HEK293 (cell line): Measurements from ENCODE around the gene GUK1.

Experiments used
- CTCF ChIA-PET: fragments of 350-600 bp; formaldehyde crosslinking; extraction: SDS; loops from one replicate; lab custom pipeline; 2021; ENCODE audit warnings: antibody characterized with exemption; lab: Yijun Ruan, JAX
- POLR2A ChIA-PET: fragments of 300-600 bp; formaldehyde crosslinking; extraction: SDS; loops from one replicate; lab custom pipeline; 2020; ENCODE audit warnings: antibody characterized with exemption, inconsistent platforms; lab: Yijun Ruan, JAX
- H3K27ac ChIP-seq: fragments of 200-500 bp; sonication (Bioruptor generic); 2 replicates; pipeline ENCODE4 v1.5.1; 2014; ENCODE audit warnings: low read depth, low read length, control low read depth, inconsistent platforms; ENCODE audit errors: extremely low read depth
- H3K36me3 ChIP-seq, 2 experiments: fragments of 200-500 bp in 1 of 2; sonication (Bioruptor generic) in 1 of 2; 1 replicate in 1 of 2; 2 replicates in 1 of 2; pipeline ENCODE4 v1.5.1; 2014 to 2017; ENCODE audit warnings: inconsistent platforms in 2 of 2, low read length in 2 of 2; ENCODE audit not compliant: control insufficient read depth in 2 of 2, insufficient read depth in 1 of 2
- H3K4me1 ChIP-seq: fragments of 200-500 bp; sonication (Bioruptor generic); 2 replicates; pipeline ENCODE4 v1.5.1; 2014; ENCODE audit warnings: mild to moderate bottlenecking, low read length, inconsistent platforms; ENCODE audit not compliant: control insufficient read depth, insufficient read depth
- H3K4me3 ChIP-seq: 2 replicates; pipeline ENCODE4 v1.5.1; 2011; ENCODE audit warnings: low read depth, mild to moderate bottlenecking, control low read depth, low read length, moderate library complexity
- H3K9me3 ChIP-seq: fragments of 200-500 bp; sonication (Bioruptor generic); 2 replicates; pipeline ENCODE4 v1.5.1; 2014; ENCODE audit warnings: low read depth, low read length, inconsistent platforms; ENCODE audit not compliant: control insufficient read depth, insufficient read depth
- EGR2 ChIP-seq: fragments of 450-650 bp; formaldehyde crosslinking; IDR thresholded peaks from 2 replicates; pipeline ENCODE4 v1.5.1; 2016; ENCODE audit warnings: low read depth, missing biosample characterization, missing genetic modification characterization
- GLIS1 ChIP-seq: fragments of 450-650 bp; formaldehyde crosslinking; IDR thresholded peaks from 2 replicates; pipeline ENCODE4 v1.5.1; 2016; ENCODE audit warnings: missing biosample characterization, missing genetic modification characterization
- GLIS2 ChIP-seq: fragments of 450-650 bp; formaldehyde crosslinking; IDR thresholded peaks from 2 replicates; pipeline ENCODE4 v1.5.1; 2016; ENCODE audit warnings: missing biosample characterization, missing genetic modification characterization
- HOXD13 ChIP-seq: sonication (generic); formaldehyde crosslinking; IDR thresholded peaks from 2 replicates; pipeline ENCODE4 v1.8.0; 2022; ENCODE audit warnings: missing genetic modification reagents, borderline replicate concordance
- KLF1 ChIP-seq: fragments of 450-650 bp; formaldehyde crosslinking; IDR thresholded peaks from 2 replicates; pipeline ENCODE4 v1.5.1; 2016; ENCODE audit warnings: missing biosample characterization, missing genetic modification characterization
- SP3 ChIP-seq: fragments of 450-650 bp; formaldehyde crosslinking; IDR thresholded peaks from 2 replicates; pipeline ENCODE4 v1.5.1; 2016; ENCODE audit warnings: missing biosample characterization, missing genetic modification characterization
- ZFHX2 ChIP-seq: fragments of 450-650 bp; formaldehyde crosslinking; conservative IDR thresholded peaks from 2 replicates; pipeline ENCODE4 v1.5.1; 2016; ENCODE audit warnings: missing biosample characterization, missing genetic modification characterization
- ZNF292 ChIP-seq: fragments of 450-650 bp; formaldehyde crosslinking; IDR thresholded peaks from 2 replicates; pipeline ENCODE4 v1.5.1; 2016; ENCODE audit warnings: low read depth, missing biosample characterization, missing genetic modification characterization, borderline replicate concordance
- ZNF324 ChIP-seq: fragments of 450-650 bp; formaldehyde crosslinking; IDR thresholded peaks from 2 replicates; pipeline ENCODE4 v1.5.1; 2016; ENCODE audit warnings: missing biosample characterization, missing genetic modification characterization
- ZNF37A ChIP-seq: fragments of 450-650 bp; IDR thresholded peaks from 2 replicates; pipeline ENCODE4 v1.5.1; 2018; ENCODE audit warnings: missing biosample characterization, missing genetic modification characterization
- ZNF621 ChIP-seq: fragments of 450-650 bp; formaldehyde crosslinking; IDR thresholded peaks from 2 replicates; pipeline ENCODE4 v1.5.1; 2017; ENCODE audit warnings: missing biosample characterization, missing genetic modification characterization
- ZNF670 ChIP-seq: fragments of 450-650 bp; formaldehyde crosslinking; IDR thresholded peaks from 2 replicates; pipeline ENCODE4 v1.5.1; 2016; ENCODE audit warnings: missing biosample characterization, missing genetic modification characterization, low read depth
- ZNF76 ChIP-seq: fragments of 450-650 bp; formaldehyde crosslinking; IDR thresholded peaks from 2 replicates; pipeline ENCODE4; 2016; ENCODE audit warnings: low read depth, missing biosample characterization, missing genetic modification characterization, borderline replicate concordance
- TF ChIP-seq, protein P1 (sequence below): fragments of 450-650 bp; formaldehyde crosslinking; IDR thresholded peaks from 2 replicates; pipeline ENCODE4 v1.5.1; 2016; ENCODE audit warnings: missing biosample characterization, missing genetic modification characterization
- TF ChIP-seq, protein P2 (sequence below): fragments of 450-650 bp; formaldehyde crosslinking; IDR thresholded peaks from 2 replicates; pipeline ENCODE4 v1.5.1; 2017; ENCODE audit warnings: missing biosample characterization, missing genetic modification characterization
- TF ChIP-seq, protein P3 (sequence below): fragments of 450-650 bp; formaldehyde crosslinking; IDR thresholded peaks from 2 replicates; pipeline ENCODE4 v1.5.1; 2016; ENCODE audit warnings: missing biosample characterization, missing genetic modification characterization
- TF ChIP-seq, protein P4 (sequence below): fragments of 450-650 bp; formaldehyde crosslinking; conservative IDR thresholded peaks from 2 replicates; pipeline ENCODE4 v1.5.1; 2016; ENCODE audit warnings: low read depth, missing biosample characterization, missing genetic modification characterization
- TF ChIP-seq, protein P5 (sequence below): fragments of 450-650 bp; IDR thresholded peaks from 2 replicates; pipeline ENCODE4 v1.5.1; 2018; ENCODE audit warnings: missing biosample characterization, mild to moderate bottlenecking, missing genetic modification characterization
- TF ChIP-seq, protein P6 (sequence below): fragments of 450-650 bp; formaldehyde crosslinking; IDR thresholded peaks from 2 replicates; pipeline ENCODE4 v1.5.1; 2016; ENCODE audit warnings: missing biosample characterization, missing genetic modification characterization

Gene GUK1

DNA sequence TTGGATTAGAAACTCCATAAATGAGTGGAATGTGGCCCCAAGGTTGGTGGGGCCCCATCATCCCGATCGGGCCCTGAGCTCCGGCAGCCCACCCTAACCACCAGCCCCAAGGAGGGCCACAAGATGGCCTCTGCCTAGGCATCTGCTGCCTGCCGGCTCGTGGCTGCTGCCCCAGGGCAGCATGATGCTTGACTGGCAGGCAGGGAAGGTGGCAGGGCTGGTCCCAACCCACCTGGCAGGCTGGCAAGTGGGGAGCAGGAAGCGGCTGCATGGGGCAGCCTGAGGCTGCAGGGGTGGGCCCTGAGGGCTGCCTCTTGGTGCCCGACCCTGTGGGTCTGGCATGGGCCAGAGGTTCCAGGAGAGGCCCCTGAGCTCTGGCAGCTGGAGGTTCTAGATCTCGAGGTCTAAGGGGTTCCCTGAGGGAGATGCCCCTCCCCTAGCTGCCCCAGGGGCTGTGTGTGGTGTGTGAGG lies 8.9 kb downstream of the GUK1 start:
- Histone ChIP-seq H3K9me3 (no peaks in the 10 kb centered on the region), H3K27ac (no peak overlapping the region), H3K4me3 (no peak overlapping the region)
- POLR2A ChIA-PET: interaction anchor here (0.9 to 9.6 kb wide), 2 partner anchors 9 to 15 kb away, joined by 3 to 82 read pairs; partner anchors contain the start of genes GUK1 and IBA57
- TF ChIP-seq HOXD13: no peak
- TF ChIP-seq ZNF37A (tag by site-specific recombination): no peak
- peak; percentile 46 for TF ChIP-seq GLIS1
- TF ChIP-seq GLIS2: peak; percentile 39
- no peak for TF ChIP-seq SP3
- TF ChIP-seq, protein P1, sequence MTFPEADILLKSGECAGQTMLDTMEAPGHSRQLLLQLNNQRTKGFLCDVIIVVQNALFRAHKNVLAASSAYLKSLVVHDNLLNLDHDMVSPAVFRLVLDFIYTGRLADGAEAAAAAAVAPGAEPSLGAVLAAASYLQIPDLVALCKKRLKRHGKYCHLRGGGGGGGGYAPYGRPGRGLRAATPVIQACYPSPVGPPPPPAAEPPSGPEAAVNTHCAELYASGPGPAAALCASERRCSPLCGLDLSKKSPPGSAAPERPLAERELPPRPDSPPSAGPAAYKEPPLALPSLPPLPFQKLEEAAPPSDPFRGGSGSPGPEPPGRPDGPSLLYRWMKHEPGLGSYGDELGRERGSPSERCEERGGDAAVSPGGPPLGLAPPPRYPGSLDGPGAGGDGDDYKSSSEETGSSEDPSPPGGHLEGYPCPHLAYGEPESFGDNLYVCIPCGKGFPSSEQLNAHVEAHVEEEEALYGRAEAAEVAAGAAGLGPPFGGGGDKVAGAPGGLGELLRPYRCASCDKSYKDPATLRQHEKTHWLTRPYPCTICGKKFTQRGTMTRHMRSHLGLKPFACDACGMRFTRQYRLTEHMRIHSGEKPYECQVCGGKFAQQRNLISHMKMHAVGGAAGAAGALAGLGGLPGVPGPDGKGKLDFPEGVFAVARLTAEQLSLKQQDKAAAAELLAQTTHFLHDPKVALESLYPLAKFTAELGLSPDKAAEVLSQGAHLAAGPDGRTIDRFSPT (tag by site-specific recombination): 0 out of 2 replicates have a peak, but pooled peaks have one; percentile 31
- TF ChIP-seq, protein P2, sequence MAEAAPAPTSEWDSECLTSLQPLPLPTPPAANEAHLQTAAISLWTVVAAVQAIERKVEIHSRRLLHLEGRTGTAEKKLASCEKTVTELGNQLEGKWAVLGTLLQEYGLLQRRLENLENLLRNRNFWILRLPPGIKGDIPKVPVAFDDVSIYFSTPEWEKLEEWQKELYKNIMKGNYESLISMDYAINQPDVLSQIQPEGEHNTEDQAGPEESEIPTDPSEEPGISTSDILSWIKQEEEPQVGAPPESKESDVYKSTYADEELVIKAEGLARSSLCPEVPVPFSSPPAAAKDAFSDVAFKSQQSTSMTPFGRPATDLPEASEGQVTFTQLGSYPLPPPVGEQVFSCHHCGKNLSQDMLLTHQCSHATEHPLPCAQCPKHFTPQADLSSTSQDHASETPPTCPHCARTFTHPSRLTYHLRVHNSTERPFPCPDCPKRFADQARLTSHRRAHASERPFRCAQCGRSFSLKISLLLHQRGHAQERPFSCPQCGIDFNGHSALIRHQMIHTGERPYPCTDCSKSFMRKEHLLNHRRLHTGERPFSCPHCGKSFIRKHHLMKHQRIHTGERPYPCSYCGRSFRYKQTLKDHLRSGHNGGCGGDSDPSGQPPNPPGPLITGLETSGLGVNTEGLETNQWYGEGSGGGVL (tag by site-specific recombination): 0 out of 2 replicates have a peak, but pooled peaks have one; percentile 23
- TF ChIP-seq, protein P3, sequence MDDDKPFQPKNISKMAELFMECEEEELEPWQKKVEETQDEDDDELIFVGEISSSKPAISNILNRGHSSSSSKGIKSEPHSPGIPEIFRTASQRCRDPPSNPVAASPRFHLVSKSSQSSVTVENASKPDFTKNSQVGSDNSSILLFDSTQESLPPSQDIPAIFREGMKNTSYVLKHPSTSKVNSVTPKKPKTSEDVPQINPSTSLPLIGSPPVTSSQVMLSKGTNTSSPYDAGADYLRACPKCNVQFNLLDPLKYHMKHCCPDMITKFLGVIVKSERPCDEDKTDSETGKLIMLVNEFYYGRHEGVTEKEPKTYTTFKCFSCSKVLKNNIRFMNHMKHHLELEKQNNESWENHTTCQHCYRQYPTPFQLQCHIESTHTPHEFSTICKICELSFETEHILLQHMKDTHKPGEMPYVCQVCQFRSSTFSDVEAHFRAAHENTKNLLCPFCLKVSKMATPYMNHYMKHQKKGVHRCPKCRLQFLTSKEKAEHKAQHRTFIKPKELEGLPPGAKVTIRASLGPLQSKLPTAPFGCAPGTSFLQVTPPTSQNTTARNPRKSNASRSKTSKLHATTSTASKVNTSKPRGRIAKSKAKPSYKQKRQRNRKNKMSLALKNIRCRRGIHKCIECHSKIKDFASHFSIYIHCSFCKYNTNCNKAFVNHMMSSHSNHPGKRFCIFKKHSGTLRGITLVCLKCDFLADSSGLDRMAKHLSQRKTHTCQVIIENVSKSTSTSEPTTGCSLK (tag by site-specific recombination): no peak
- TF ChIP-seq, protein P4, sequence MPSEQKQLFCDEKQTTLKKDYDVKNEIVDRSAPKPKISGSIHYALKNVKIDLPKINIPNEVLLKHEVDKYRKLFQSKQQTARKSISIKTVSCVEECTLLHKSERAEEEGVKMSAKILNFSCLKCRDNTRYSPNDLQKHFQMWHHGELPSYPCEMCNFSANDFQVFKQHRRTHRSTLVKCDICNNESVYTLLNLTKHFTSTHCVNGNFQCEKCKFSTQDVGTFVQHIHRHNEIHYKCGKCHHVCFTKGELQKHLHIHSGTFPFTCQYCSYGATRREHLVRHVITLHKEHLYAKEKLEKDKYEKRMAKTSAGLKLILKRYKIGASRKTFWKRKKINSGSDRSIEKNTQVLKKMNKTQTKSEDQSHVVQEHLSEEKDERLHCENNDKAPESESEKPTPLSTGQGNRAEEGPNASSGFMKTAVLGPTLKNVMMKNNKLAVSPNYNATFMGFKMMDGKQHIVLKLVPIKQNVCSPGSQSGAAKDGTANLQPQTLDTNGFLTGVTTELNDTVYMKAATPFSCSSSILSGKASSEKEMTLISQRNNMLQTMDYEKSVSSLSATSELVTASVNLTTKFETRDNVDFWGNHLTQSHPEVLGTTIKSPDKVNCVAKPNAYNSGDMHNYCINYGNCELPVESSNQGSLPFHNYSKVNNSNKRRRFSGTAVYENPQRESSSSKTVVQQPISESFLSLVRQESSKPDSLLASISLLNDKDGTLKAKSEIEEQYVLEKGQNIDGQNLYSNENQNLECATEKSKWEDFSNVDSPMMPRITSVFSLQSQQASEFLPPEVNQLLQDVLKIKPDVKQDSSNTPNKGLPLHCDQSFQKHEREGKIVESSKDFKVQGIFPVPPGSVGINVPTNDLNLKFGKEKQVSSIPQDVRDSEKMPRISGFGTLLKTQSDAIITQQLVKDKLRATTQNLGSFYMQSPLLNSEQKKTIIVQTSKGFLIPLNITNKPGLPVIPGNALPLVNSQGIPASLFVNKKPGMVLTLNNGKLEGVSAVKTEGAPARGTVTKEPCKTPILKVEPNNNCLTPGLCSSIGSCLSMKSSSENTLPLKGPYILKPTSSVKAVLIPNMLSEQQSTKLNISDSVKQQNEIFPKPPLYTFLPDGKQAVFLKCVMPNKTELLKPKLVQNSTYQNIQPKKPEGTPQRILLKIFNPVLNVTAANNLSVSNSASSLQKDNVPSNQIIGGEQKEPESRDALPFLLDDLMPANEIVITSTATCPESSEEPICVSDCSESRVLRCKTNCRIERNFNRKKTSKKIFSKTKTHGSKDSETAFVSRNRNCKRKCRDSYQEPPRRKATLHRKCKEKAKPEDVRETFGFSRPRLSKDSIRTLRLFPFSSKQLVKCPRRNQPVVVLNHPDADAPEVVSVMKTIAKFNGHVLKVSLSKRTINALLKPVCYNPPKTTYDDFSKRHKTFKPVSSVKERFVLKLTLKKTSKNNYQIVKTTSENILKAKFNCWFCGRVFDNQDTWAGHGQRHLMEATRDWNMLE: no peak
- no peak for TF ChIP-seq ZNF76 (tag by site-specific recombination)
- TF ChIP-seq ZNF670 (tag by site-specific recombination): no peak
- TF ChIP-seq, all 188 proteins: peak for 4
- CTCF ChIA-PET: interaction anchor here (0.6 kb wide), 1 partner anchor 31 kb away, joined by 3 read pairs; no protein-coding TSS in a partner anchor
- Histone ChIP-seq H3K36me3 (peaks cover 0 to 40% of the 10 kb centered on the region in 2 experiments; a peak in 1 of 3 replicates), H3K4me1 (no peaks in the 10 kb centered on the region)

DNA sequence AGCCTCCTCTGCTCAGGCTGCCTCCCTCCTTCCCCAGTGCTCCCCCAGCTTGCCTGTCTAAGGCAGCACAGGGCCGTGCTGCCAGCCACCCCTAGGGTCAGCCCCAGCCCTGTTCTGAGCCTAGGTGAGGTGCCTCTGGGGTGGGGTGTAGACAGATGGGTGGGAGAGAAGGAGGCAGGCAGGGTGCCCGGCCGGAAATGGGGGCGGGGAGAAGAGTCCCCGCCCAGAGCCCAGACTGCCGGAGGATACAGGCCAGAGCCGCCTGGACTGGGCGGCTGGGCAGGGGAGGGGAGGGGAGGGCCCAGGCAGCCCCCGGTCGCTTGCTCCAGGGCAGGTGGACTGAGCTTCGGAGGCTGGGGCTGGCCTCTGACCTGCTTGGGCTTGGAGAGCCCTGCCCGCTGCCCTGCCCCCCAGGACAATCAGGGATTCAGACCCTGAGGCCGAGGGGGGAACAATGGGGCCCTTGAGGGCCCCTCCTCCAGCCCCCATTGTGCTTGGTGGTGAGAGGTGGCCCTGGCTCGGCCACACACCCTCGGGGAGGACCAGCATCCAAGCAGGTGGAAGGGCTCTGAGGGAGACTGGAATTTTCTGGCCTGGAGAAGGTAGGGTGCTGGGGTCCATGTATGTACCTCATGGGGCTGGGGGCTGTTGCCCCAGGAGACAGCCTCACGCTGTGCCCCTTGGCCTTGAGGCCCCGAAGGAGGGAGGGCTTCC lies 9.5 kb downstream of the GUK1 start, which contains the start of gene GJC2:
GJC2 (plus strand) TSS at position 525 of the 714 bp plus-strand sequence. CDS start 7,829 bp downstream, outside the sequence.
- Histone ChIP-seq H3K4me3 (no peak within 1 kb of the TSS), H3K36me3 (peaks cover 0 to 39% of the 10 kb centered on the region in 2 experiments; a peak in 1 of 3 replicates), H3K4me1 (no peaks in the 10 kb centered on the region), H3K27ac (no peak within 1 kb of the TSS), H3K9me3 (no peaks in the 10 kb centered on the region)
- ChIA-PET CTCF (interaction anchor here (0.6 kb wide), 2 partner anchors 25 to 83 kb away, joined by 3 to 4 read pairs; no protein-coding TSS in a partner anchor), POLR2A (interaction anchor here (0.6 to 9.6 kb wide), 3 partner anchors 9 to 1192 kb away, joined by 3 to 82 read pairs (median 3); partner anchors contain the start of genes GUK1 and IBA57)
- TF ChIP-seq, protein P5, sequence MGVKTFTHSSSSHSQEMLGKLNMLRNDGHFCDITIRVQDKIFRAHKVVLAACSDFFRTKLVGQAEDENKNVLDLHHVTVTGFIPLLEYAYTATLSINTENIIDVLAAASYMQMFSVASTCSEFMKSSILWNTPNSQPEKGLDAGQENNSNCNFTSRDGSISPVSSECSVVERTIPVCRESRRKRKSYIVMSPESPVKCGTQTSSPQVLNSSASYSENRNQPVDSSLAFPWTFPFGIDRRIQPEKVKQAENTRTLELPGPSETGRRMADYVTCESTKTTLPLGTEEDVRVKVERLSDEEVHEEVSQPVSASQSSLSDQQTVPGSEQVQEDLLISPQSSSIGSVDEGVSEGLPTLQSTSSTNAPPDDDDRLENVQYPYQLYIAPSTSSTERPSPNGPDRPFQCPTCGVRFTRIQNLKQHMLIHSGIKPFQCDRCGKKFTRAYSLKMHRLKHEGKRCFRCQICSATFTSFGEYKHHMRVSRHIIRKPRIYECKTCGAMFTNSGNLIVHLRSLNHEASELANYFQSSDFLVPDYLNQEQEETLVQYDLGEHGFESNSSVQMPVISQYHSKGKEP (tag by site-specific recombination): no peak
- TF ChIP-seq, protein P6, sequence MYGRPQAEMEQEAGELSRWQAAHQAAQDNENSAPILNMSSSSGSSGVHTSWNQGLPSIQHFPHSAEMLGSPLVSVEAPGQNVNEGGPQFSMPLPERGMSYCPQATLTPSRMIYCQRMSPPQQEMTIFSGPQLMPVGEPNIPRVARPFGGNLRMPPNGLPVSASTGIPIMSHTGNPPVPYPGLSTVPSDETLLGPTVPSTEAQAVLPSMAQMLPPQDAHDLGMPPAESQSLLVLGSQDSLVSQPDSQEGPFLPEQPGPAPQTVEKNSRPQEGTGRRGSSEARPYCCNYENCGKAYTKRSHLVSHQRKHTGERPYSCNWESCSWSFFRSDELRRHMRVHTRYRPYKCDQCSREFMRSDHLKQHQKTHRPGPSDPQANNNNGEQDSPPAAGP (tag by site-specific recombination): 0 out of 2 replicates have a peak, but pooled peaks have one; percentile 17
- 0 out of 2 replicates have a peak, but pooled peaks have one; percentile 50 for TF ChIP-seq EGR2 (tag by site-specific recombination)
- TF ChIP-seq ZNF324 (tag by site-specific recombination): no peak
- TF ChIP-seq KLF1 (tag by site-specific recombination): peak; percentile 94
- peak; percentile 21; the same call in 1 of the 2 replicates for TF ChIP-seq ZFHX2
- TF ChIP-seq ZNF621 (tag by site-specific recombination): no peak
- TF ChIP-seq ZNF292 (tag by site-specific recombination): no peak
